OCI-LY1 (cell line): Measurements from ENCODE around the gene CEACAM1.

ENCODE experiments used
- CTCF ChIP-seq: fragments of 200-600 bp; sonication (generic), shearing (Covaris generic); IDR thresholded peaks from 2 replicates; pipeline ENCODE4 v1.5.1; 2017; ENCODE audit warnings: mild to moderate bottlenecking, antibody characterized with exemption, low read length, moderate library complexity, mixed read lengths
- EZH2 ChIP-seq: fragments of 200-600 bp; sonication (generic), shearing (Covaris generic); IDR thresholded peaks from 2 replicates; pipeline ENCODE4 v1.8.0; 2017; ENCODE audit warnings: borderline replicate concordance, mixed run types, mild to moderate bottlenecking, antibody characterized with exemption, low read length, moderate library complexity, mixed read lengths

GRCh38 chr19:42576241-42576640 lies 48.0 kb upstream of the CEACAM1 start:
- TF ChIP-seq EZH2 (no peak), CTCF (no peak)
